Stimulated activated memory B cell treated with anti-CD40 and anti-IgM and Interleukin-4, amounts not matched to agents 10 μg/mL and 1 μg/mL and 100 μg/mL, for 72 hours (primary cell): ENCODE data around the gene LRRC25.

ENCODE experiments used
- ATAC-seq: fragments of 150-1000 bp; cut with Tn5 transposase; 2 replicates; pipeline ENCODE4 v1.10.0; 2021
- H3K27ac Mint-ChIP-seq: one replicate; pipeline ENCODE4 v1.8.0; 2022; ENCODE audit warnings: mild to moderate bottlenecking, mixed read lengths
- H3K27me3 Mint-ChIP-seq: one replicate; pipeline ENCODE4 v1.8.0; 2022; ENCODE audit warnings: mixed read lengths
- H3K36me3 Mint-ChIP-seq: one replicate; pipeline ENCODE4 v1.8.0; 2022; ENCODE audit warnings: mixed read lengths
- H3K4me1 Mint-ChIP-seq: one replicate; pipeline ENCODE4 v1.8.0; 2022; ENCODE audit warnings: mixed read lengths
- H3K4me3 Mint-ChIP-seq: one replicate; pipeline ENCODE4 v1.8.0; 2022; ENCODE audit warnings: mild to moderate bottlenecking, moderate library complexity, mixed read lengths
- H3K9me3 Mint-ChIP-seq: one replicate; pipeline ENCODE4 v1.8.0; 2022; ENCODE audit warnings: mixed read lengths

The LRRC25 gene

GRCh38 chr19:18397242-18398202, at the start of gene LRRC25:
Gene LRRC25 (minus strand): TSS chr19:18397622. CDS start chr19:18396963, 659 bp downstream.
- peak within 1 kb of the TSS; percentile 61 for H3K4me3 Mint-ChIP-seq
- peaks cover 56% of the 10 kb centered on the region for H3K4me1 Mint-ChIP-seq
- no peaks in the 10 kb centered on the region for H3K9me3 Mint-ChIP-seq
- peaks cover 12% of the 10 kb centered on the region for H3K27me3 Mint-ChIP-seq
- no peaks in the 10 kb centered on the region for H3K36me3 Mint-ChIP-seq
- peak within 1 kb of the TSS; percentile 68 for H3K27ac Mint-ChIP-seq
- peak; percentile 92 for ATAC-seq

DNA sequence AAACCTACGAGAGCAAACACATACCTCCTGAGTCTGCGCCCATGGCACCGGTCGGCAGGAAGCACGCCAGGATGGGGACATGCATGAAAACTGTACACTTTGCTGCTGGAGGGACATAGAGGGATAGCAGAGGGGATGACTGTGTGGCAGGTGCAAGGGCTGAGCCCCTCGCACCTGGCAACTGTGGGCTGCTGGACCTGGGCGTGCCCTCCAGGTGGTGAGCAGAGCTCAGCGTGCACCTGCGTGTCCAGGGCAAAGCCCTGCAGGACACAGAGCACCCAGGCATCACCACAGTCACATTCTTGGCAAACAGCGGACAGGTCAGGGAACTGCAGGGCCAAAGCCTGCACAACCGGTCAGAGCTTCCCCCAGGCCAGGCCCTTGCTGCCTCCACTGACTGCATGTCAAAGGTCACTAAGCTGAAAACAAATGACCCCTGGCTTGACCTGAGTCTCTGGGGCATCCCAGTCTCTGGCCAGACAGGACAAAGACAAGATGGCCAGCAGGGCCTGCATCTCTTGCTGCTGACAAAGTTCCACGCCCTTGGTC, 49.5 kb upstream of the LRRC25 start:
- Mint-ChIP-seq H3K4me3 (no peak overlapping the region), H3K27ac (no peak overlapping the region), H3K36me3 (peaks cover 73% of the 10 kb centered on the region), H3K27me3 (no peaks in the 10 kb centered on the region), H3K9me3 (peaks cover 6% of the 10 kb centered on the region), H3K4me1 (peaks cover 21% of the 10 kb centered on the region)
- ATAC-seq: no peak

DNA sequence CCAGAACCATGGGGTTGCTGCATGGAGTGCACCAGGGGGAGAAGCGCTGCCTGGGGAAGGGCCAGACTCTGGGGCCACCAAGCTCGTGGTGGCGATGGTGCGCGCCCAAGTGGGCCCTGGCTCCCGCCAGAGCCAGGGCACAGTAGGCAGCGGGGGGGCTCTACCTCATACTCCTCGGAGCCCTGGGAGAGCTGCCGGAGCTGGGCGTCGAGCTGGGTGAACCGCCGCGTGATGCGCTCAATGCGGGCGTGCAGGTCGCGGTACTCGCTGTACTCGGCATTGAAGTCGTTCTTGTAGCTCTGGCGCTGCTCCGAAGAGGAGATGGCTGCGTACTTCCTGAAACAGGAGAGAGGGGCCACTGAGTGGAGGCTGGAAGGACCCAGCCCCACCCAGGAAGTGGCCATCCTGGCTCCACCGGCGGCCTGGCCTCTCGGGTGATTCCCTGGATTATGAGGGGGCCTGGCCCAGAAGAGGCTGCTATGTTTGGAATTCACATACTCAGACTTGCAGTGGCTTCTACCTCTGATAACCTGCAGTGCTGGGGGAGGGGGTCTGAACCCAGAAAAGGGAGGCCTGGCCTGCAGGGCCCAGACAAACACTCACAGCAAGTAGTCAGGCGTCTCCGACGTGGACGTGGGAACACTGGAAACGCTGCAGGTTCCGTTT, 48.9 kb upstream of the LRRC25 start:
- ATAC-seq: no peak
- Mint-ChIP-seq H3K9me3 (peaks cover 6% of the 10 kb centered on the region), H3K4me3 (no peak overlapping the region), H3K36me3 (peaks cover 73% of the 10 kb centered on the region), H3K4me1 (peaks cover 23% of the 10 kb centered on the region), H3K27me3 (no peaks in the 10 kb centered on the region), H3K27ac (no peak overlapping the region)

- Mint-ChIP-seq H3K36me3 (peaks cover 66% of the 10 kb centered on the region), H3K4me1 (peaks cover 20% of the 10 kb centered on the region), H3K4me3 (no peak overlapping the region), H3K27me3 (no peaks in the 10 kb centered on the region), H3K27ac (no peak overlapping the region), H3K9me3 (peaks cover 6% of the 10 kb centered on the region)
- no peak for ATAC-seq
These were observed 48.0 kb upstream of the LRRC25 start for GRCh38 chr19:18445262-18445948.

- H3K4me3 Mint-ChIP-seq: no peak overlapping the region
These were observed 47.1 kb upstream of the LRRC25 start for GRCh38 chr19:18444513-18444912.

DNA sequence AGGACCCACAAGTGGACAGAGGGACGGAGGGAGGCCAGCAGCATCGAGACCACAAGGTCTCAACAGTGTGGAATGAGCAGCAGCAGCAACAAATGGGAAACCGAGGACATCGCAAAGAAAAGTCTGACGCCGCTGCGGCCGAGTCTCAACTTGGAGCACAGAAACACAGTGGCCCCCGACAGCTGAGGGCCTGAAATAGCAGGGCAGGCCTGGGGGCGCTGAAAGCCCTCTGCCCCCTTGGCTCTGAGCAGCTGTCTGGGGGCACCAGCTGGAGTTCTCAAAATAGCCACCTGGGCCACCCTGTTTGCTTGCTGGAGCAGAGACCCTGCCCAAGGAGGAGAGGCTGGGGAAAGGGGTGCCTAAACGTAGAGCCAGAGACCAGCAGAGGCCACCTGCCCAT, 46.4 kb upstream of the LRRC25 start:
- Mint-ChIP-seq H3K27me3 (no peaks in the 10 kb centered on the region), H3K4me1 (peaks cover 33% of the 10 kb centered on the region), H3K36me3 (peaks cover 53% of the 10 kb centered on the region), H3K4me3 (no peak overlapping the region), H3K9me3 (peaks cover 6% of the 10 kb centered on the region), H3K27ac (no peak overlapping the region)
- ATAC-seq: no peak

More at GRCh38 chr19:18444513-18444912, 47.1 kb upstream of the LRRC25 start:
- peaks cover 6% of the 10 kb centered on the region for H3K9me3 Mint-ChIP-seq
- peaks cover 26% of the 10 kb centered on the region for H3K4me1 Mint-ChIP-seq
- no peak overlapping the region for H3K27ac Mint-ChIP-seq
- ATAC-seq: no peak
- no peaks in the 10 kb centered on the region for H3K27me3 Mint-ChIP-seq
- peaks cover 59% of the 10 kb centered on the region for H3K36me3 Mint-ChIP-seq

DNA sequence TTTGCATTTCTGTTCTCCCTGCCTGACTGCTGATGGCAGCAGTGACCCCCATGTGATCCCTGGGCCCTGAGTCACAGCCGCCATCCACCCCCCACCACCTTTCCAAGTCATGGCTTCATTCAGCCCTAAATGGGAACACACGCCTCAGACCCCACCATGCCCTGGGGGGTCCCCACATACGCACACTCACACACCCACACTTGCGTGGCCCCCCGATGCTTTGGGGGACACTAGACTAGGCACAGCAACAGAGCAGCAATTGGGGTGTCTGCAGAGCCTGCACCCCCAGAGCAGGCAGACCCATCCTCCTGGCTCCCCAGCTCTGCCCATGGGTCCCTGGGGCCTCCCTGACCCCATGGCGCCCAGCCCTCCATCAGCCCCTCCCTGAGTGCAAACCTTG, 46.0 kb upstream of the LRRC25 start:
- no peak for ATAC-seq
- H3K9me3 Mint-ChIP-seq: peaks cover 6% of the 10 kb centered on the region
- no peak overlapping the region for H3K4me3 Mint-ChIP-seq
- no peak overlapping the region for H3K27ac Mint-ChIP-seq
- H3K36me3 Mint-ChIP-seq: peaks cover 49% of the 10 kb centered on the region
- H3K27me3 Mint-ChIP-seq: no peaks in the 10 kb centered on the region
- peaks cover 35% of the 10 kb centered on the region for H3K4me1 Mint-ChIP-seq

DNA sequence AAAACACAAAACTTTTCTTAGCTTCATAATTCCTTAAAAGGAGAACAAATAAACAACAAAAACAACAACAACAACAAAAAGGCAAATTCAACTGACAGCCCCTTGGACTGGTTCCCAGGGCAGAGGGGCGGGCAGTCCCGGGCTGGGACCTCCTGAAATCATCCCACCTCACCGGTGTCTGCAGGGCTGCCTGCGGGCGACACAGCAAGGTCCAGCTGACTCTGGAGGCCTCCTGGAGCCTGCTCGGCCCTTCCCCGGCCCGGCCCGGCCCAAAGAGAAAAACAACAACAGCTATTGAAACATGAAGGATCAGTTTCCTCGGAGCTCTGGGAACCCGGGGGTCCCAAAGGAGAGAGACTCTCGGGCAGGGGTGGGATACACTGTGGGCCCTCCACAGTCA, 45.5 kb upstream of the LRRC25 start:
- Mint-ChIP-seq H3K9me3 (peaks cover 6% of the 10 kb centered on the region), H3K4me3 (no peak overlapping the region), H3K36me3 (peaks cover 44% of the 10 kb centered on the region), H3K27me3 (no peaks in the 10 kb centered on the region), H3K27ac (peak overlapping the region; percentile 33), H3K4me1 (peaks cover 35% of the 10 kb centered on the region)
- no peak for ATAC-seq

DNA sequence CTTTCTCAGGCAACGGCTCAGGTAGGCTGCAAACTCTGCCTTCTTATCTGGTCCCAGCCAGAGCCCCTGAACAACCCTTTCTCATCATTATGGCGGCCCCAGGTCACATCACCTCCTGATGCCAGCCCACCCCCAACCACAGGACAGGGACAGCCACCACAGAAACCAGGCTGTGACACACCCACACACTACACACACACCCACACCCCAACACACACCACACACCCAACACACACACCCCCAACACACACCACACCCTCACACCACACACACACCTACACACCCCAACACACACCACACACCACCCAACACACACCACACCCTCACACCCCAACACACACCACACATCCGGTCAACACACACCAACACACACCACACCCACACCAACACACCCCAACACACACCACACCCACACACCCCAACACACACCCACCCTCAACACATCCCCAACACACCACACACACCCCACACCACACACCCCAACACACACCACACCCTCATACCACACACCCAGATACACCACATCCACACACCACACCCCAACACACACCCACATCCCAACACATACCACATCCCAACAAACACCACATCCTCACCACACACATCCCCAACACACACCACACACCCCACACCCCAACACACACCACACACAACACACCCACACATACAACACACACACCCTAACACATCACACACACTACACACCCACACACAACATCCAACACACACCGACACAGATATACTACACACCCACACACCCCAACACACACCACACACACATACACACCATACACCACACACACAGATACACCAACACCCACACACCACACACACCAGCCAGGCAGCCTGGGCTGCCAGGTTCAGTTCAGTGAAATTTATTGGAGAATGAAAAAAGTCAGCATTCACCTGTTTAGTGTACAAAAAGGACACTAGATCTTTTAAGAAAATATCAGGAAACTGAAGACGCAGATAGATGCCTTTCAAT, 44.7 kb upstream of the LRRC25 start:
- no peak for ATAC-seq
- Mint-ChIP-seq H3K27me3 (no peaks in the 10 kb centered on the region), H3K9me3 (peaks cover 6% of the 10 kb centered on the region), H3K27ac (peak overlapping the region; percentile 33), H3K4me1 (peaks cover 35% of the 10 kb centered on the region), H3K36me3 (peaks cover 36% of the 10 kb centered on the region), H3K4me3 (no peak overlapping the region)

DNA sequence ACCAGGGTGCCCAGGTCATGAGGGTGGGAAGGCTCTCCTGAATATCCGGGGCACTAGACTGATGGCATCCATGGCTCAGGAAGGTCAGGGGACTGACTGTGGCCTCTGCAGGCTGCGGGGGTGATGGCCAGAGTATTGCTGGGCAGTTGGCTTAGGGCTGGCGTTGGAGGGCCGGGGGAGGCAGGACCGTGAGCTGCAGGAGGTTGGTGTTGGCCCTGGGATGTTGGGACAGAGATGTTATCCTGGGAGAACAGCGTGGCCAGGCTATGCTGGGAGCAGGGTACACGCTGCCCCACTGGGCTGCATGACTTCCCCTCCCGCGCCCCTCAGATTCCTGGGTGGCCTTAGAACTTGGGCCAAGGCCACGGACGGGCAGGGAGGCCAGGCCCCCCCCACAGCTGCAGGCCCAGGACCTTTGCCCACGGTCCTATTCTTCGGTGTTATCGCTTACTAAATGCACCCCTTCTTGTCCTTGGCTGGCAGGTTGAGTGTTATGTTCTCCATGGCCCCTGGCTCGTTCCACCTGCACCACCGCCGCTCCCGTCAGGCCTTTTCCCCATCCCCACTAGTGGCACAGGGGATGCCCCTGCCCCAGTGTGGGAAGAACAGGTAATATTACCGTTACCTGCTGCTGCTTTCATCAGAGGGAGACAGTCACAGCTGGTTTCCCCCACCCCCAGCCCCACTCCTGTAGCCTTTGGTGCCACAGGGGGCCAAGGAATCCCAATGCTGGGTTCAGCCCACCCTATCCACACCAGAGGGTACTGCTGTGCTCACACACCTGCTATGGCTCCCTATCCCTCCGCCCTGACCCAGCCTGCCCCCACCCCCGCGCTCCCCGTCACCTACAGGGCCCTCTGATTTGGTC, 43.7 kb upstream of the LRRC25 start:
- Mint-ChIP-seq H3K27ac (no peak overlapping the region), H3K27me3 (no peaks in the 10 kb centered on the region), H3K36me3 (peaks cover 26% of the 10 kb centered on the region), H3K9me3 (peaks cover 6% of the 10 kb centered on the region), H3K4me3 (no peak overlapping the region), H3K4me1 (peaks cover 39% of the 10 kb centered on the region)
- no peak for ATAC-seq

GRCh38 chr19:18440415-18440877, 43.0 kb upstream of the LRRC25 start:
- Mint-ChIP-seq H3K27me3 (no peaks in the 10 kb centered on the region), H3K27ac (no peak overlapping the region), H3K4me3 (no peak overlapping the region), H3K9me3 (peaks cover 6% of the 10 kb centered on the region), H3K4me1 (peaks cover 45% of the 10 kb centered on the region), H3K36me3 (peaks cover 19% of the 10 kb centered on the region)
- ATAC-seq: no peak

GRCh38 chr19:18439910-18440237, 42.5 kb upstream of the LRRC25 start:
- no peak overlapping the region for H3K27ac Mint-ChIP-seq
- H3K36me3 Mint-ChIP-seq: peaks cover 19% of the 10 kb centered on the region
- H3K27me3 Mint-ChIP-seq: no peaks in the 10 kb centered on the region
- H3K9me3 Mint-ChIP-seq: peaks cover 6% of the 10 kb centered on the region
- no peak overlapping the region for H3K4me3 Mint-ChIP-seq
- no peak for ATAC-seq
- H3K4me1 Mint-ChIP-seq: peaks cover 48% of the 10 kb centered on the region

- Mint-ChIP-seq H3K36me3 (peaks cover 19% of the 10 kb centered on the region), H3K4me3 (no peak overlapping the region), H3K27me3 (no peaks in the 10 kb centered on the region), H3K4me1 (peaks cover 54% of the 10 kb centered on the region), H3K9me3 (peaks cover 6% of the 10 kb centered on the region), H3K27ac (no peak overlapping the region)
- ATAC-seq: no peak
These were observed 41.8 kb upstream of the LRRC25 start for GRCh38 chr19:18439025-18439909.
